Hepatocyte (in vitro differentiated cells): ENCODE measurements around the gene CD81. TPM values are rescaled to one million over a fixed set of nuclear protein-coding genes. Genes with fewer than 3 reads are reported as not detected.

Experiments used
- DNase-seq: peaks from one replicate; pipeline ENCODE4 v3.0.0-alpha.2; 2016; ENCODE audit warnings: low spot score
- H2AFZ ChIP-seq: fragments of 200-600 bp; sonication (generic); 2 replicates; pipeline ENCODE4 v1.6.0; 2016; ENCODE audit warnings: antibody characterized with exemption, mild to moderate bottlenecking
- H3K27ac ChIP-seq: fragments of 200-600 bp; sonication (generic); 2 replicates; pipeline ENCODE4 v1.5.1; 2016; ENCODE audit warnings: mild to moderate bottlenecking
- H3K27me3 ChIP-seq: fragments of 200-600 bp; sonication (generic); 2 replicates; pipeline ENCODE4 v1.6.1; 2016
- H3K36me3 ChIP-seq: fragments of 200-600 bp; sonication (generic); replicated peaks from 2 replicates; pipeline ENCODE4 v1.5.1; 2016; ENCODE audit warnings: low read depth; ENCODE audit not compliant: insufficient read depth
- H3K4me1 ChIP-seq: fragments of 200-600 bp; sonication (generic); 2 replicates; pipeline ENCODE4 v1.5.1; 2016; ENCODE audit warnings: mild to moderate bottlenecking, moderate library complexity; ENCODE audit not compliant: insufficient read depth
- H3K4me2 ChIP-seq: fragments of 200-600 bp; sonication (generic); 2 replicates; pipeline ENCODE4 v1.6.0; 2016
- H3K4me3 ChIP-seq: fragments of 200-600 bp; sonication (generic); 2 replicates; pipeline ENCODE4 v1.5.1; 2016; ENCODE audit warnings: mild to moderate bottlenecking
- H3K79me2 ChIP-seq: fragments of 200-600 bp; sonication (generic); 2 replicates; pipeline ENCODE4 v1.6.0; 2017; ENCODE audit warnings: mild to moderate bottlenecking
- H3K9me2 ChIP-seq: fragments of 200-600 bp; sonication (generic); replicated peaks from 2 replicates; pipeline ENCODE4 v1.6.0; 2017; ENCODE audit warnings: mild to moderate bottlenecking; ENCODE audit not compliant: insufficient read depth
- H3K9me3 ChIP-seq: fragments of 200-600 bp; sonication (generic); 2 replicates; pipeline ENCODE4 v1.5.1; 2016; ENCODE audit warnings: low read depth, mild to moderate bottlenecking
- H4K20me1 ChIP-seq: fragments of 200-600 bp; sonication (generic); 2 replicates; pipeline ENCODE4 v1.6.0; 2016; ENCODE audit warnings: mild to moderate bottlenecking; ENCODE audit not compliant: insufficient read depth, poor library complexity, severe bottlenecking
- CTCF ChIP-seq: fragments of 200-600 bp; sonication (generic); IDR thresholded peaks from 2 replicates; pipeline ENCODE4 v1.5.1; 2016; ENCODE audit warnings: antibody characterized with exemption, mild to moderate bottlenecking; ENCODE audit not compliant: poor library complexity
- EZH2 ChIP-seq: fragments of 200-600 bp; sonication (generic); IDR thresholded peaks from 2 replicates; pipeline ENCODE4 v1.6.1; 2016; ENCODE audit warnings: antibody characterized with exemption, mild to moderate bottlenecking, borderline replicate concordance
- EZH2phosphoT487 ChIP-seq: fragments of 200-600 bp; sonication (generic); IDR thresholded peaks from one replicate; pipeline ENCODE4 v1.6.1; 2018; ENCODE audit warnings: antibody characterized with exemption, mild to moderate bottlenecking, low read depth, moderate library complexity; ENCODE audit not compliant: unreplicated experiment, severe bottlenecking
- WGBS: methylation state at CpG from one replicate; pipeline ENCODE4 v1.1.6; 2016; ENCODE audit warnings: low lambda C conversion rate; ENCODE audit errors: missing lambda C conversion rate; 5-methylcytosine and 5-hydroxymethylcytosine counted together
- polyA plus RNA-seq: library from polyadenylated mRNA; unstranded; fragments of >200 nt; fragmentation: Nextera tagmentation; extraction: Ambion mirVana; gene quantifications from 2 replicates; pipeline ENCODE4 v1.2.1, GENCODE V29; 2016
- total RNA-seq: library from RNA; depleted of rRNA; stranded (reverse); fragments of >200 nt; gene quantifications from 2 replicates; pipeline ENCODE4 v1.2.3, GENCODE V29; 2014

The CD81 gene
- total and polyA plus RNA-seq, 2 experiments from 2014 or later, result 233 to 472 TPM

GRCh38 chr11:2387266-2387987, 10.3 kb downstream of the CD81 start:
- H3K36me3 ChIP-seq, result no peaks in the 10 kb centered on the region
- no peaks in the 10 kb centered on the region for H3K27me3 ChIP-seq
- H3K4me3 ChIP-seq, result no peak overlapping the region
- peaks cover 19% of the 10 kb centered on the region for H3K4me1 ChIP-seq
- 89% methylated on average over 12 of the region's 14 CpGs for WGBS
- no peak overlapping the region for H3K4me2 ChIP-seq
- H2AFZ ChIP-seq, result no peak overlapping the region
- no peaks in the 10 kb centered on the region for H3K9me3 ChIP-seq
- H3K27ac ChIP-seq, result no peak overlapping the region
- TF ChIP-seq EZH2 (no peak), EZH2phosphoT487 (no peak), CTCF (no peak)
- peaks cover 87% of the 10 kb centered on the region for H3K79me2 ChIP-seq
- no peak for DNase-seq
- no peaks in the 10 kb centered on the region for H3K9me2 ChIP-seq
- H4K20me1 ChIP-seq, result peaks cover 92% of the 10 kb centered on the region

- Histone ChIP-seq H3K27ac (peak overlapping the region; percentile 34), H4K20me1 (peaks cover 85% of the 10 kb centered on the region), H3K36me3 (no peaks in the 10 kb centered on the region), H3K9me3 (no peaks in the 10 kb centered on the region), H3K27me3 (no peaks in the 10 kb centered on the region), H3K4me2 (peak overlapping the region; percentile 16), H2AFZ (no peak overlapping the region), H3K9me2 (no peaks in the 10 kb centered on the region), H3K79me2 (peaks cover 75% of the 10 kb centered on the region), H3K4me3 (no peak overlapping the region), H3K4me1 (peaks cover 19% of the 10 kb centered on the region)
- no peak for DNase-seq
- 83% methylated on average over 13 of the region's 15 CpGs for WGBS
- TF ChIP-seq CTCF (no peak), EZH2 (no peak), EZH2phosphoT487 (no peak)
Observed at GRCh38 chr11:2388431-2389376, 11.6 kb downstream of the CD81 start.

- 82% methylated on average over 13 of the region's 14 CpGs for WGBS
- Histone ChIP-seq H3K27ac (peak overlapping the region; percentile 34), H4K20me1 (peaks cover 88% of the 10 kb centered on the region), H3K79me2 (peaks cover 69% of the 10 kb centered on the region), H3K4me2 (peak overlapping the region; percentile 16), H3K9me2 (no peaks in the 10 kb centered on the region), H3K4me3 (no peak overlapping the region), H3K36me3 (no peaks in the 10 kb centered on the region), H2AFZ (no peak overlapping the region), H3K9me3 (no peaks in the 10 kb centered on the region), H3K4me1 (peaks cover 19% of the 10 kb centered on the region), H3K27me3 (no peaks in the 10 kb centered on the region)
- no peak for DNase-seq
- TF ChIP-seq EZH2 (no peak), CTCF (peak; percentile 11)
Observed at GRCh38 chr11:2389377-2390026, 12.4 kb downstream of the CD81 start.
